Measurements from ENCODE around the gene ZEB2.

The ZEB2 gene

DNA sequence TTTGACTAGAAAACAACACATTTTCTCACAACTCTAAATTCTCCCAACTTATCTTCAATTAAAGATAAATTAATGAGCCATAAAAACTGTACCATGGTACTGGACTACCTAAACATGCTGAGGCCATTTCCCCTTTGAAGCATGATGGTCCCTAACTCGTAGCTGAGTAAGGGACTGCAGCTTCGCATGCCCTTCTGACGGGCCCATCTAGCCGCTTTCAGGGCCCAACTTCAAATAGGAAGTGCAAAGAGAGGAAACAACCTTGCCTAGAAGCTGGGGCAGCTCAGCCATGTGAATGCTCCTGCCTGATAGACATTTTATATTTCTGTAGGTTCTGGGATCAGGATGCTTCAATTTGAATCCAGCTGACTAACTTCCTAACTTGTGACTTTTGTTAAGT is 72.4 kb downstream of the ZEB2 start:
- no peak for DNase-seq

DNA sequence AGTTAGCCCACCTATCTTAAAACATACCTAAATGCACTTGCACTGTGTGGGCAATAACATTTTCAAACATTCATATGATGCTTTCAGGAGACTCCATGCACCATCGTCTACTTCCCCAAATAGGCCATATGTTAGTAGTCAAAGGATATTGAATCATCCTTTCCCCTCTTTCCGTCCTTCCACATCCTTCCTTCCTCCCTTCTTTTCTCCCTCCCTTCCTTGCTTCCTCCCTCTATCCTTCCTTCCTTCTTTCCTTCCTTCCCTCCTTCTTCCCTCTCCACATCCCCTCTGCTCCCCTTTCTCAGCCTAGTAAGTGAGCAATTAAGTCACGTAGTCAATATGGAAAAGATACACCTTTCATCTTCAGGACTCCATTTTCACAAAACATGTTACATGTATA is 73.8 kb downstream of the ZEB2 start:
- no peak for DNase-seq

DNA sequence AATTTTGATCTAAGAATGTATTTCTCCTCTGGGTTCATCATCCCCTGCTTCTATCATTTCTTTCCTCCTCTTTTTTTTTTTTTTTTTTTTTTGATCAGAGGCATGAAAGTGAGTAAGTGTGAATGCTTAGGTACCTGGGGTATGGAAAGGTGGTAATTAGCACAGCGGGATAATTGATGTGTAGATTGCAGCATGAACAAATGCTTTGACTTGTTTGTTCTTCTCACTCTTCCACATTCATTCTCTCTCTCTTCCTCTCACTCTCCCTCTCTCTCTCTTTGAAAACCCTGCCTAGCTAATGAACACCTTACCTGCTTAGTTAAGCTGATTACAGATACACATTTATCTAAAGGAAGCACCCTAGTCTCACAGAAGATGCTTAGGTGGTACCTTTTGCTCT is 74.7 kb downstream of the ZEB2 start:
- DNase-seq = no peak

DNA sequence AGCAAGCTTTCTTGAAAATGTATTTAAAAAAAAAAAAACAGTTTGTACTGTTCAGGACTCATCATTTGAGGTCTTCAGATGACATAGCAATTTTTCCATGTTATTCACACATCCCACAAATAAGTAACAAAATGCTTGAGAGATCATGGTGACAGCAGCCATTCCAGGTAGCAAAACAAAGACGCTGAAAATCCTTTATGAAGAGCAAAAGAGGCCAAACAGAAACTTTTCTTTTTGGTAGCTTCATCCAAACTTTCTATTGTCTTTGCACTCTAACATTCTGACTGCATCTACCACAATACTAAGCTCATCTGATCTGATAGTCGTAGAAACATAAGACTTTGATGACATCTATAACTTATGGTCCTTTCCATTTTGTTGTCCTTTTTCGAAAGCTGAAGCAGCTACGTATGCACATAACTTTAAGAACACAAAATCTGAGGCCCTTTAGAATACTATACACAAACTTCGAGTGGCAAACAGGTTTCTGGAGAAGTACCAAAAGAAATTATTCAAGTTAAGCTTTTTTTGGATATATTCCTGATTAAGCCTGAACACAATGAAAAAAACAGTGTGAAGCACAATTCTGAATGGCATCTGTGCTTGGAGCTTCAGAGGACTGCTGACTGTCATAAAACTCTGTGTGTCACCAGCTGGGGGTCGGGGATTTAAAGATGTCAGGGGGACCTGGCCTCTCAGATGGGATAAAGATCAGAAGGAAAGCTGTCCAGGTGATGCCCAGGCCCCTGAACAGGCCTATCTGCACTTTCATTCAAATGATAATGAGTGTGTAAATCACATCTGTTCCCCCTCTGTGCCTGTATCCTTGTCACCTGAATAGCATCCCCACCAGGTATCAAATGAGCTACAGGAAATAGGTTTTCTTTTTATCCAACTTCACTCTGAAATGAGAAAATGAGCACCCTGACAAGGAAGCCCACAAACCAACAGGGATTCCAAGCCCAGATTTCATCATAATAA is 75.8 kb downstream of the ZEB2 start:
- no peak for DNase-seq

DNA sequence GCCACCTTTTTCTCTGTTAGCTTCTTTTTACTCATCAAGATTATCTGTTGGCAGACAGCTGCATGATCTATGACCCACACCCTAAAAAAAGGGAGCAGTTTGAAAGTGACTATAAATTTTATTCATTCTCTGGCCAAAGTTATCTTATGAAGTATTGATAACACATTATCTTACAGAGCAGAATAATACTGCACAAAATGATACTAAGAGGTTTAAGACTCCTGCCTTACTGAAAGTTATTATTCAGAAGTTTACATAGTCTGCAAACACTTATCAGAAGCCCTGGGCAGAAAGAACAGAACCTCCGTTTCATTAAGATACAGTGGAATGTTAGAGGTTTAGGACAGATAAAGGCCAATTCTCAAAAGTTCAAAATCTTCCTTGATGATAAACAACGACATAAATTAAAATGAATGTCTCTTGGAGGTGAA is 78.2 kb downstream of the ZEB2 start:
- no peak for DNase-seq

DNA sequence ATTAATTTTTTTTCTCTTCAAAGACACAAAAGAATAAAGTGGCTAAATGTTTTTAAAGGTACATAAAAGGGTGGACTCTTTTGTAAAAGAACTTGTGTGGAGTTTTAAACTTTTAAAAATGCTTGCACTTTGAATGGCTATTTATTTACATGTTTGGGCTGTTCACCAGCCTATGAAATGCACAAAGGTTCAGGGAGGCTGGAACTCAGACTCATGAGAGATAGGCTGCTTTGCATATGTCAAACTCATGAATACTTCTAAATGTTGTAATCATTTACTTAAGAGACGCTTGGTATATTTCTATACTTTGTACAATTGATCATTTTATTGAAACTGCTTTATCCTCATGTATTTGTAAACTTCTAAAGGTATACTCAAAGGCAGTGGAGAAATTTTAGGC is 79.9 kb downstream of the ZEB2 start:
- DNase-seq = no peak

DNA sequence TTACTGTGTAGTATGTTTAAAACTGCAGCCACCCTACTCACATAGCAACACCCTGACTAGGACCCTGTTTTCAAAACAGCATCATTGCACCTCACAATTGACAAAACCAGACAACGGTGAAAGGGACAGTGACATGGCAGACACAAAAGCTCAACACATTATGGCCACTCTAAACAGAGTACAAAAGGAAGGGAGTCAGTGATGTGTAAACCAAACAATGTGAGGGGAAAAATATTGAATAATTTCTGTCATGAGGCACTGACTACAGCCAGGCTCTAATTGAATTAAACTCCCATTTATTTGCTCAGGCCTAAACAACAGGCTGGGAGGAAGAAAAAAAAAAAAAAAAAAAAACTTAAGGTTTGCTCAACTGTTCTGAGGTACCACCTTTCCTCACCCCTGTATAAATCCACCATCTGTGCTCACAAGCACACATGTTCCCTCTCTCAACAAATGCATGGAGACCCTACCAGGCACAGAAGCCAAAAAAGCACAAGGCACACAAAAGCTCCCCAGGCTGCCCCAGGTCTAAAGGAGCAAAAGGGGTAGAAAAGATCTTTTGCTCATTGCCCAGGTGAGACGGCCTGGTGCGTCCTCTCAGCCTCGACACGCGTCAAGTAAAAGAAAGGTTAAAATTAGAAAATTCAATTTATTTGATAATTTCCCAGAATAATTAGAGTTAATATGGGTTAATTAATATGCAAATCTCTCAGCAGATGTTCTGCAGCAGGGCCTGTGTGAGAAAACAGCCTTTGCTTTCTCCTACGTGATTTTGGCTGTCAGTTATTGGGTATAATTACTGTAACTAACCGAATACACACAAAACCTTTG is 80.9 kb downstream of the ZEB2 start:
- DNase-seq = no peak

DNA sequence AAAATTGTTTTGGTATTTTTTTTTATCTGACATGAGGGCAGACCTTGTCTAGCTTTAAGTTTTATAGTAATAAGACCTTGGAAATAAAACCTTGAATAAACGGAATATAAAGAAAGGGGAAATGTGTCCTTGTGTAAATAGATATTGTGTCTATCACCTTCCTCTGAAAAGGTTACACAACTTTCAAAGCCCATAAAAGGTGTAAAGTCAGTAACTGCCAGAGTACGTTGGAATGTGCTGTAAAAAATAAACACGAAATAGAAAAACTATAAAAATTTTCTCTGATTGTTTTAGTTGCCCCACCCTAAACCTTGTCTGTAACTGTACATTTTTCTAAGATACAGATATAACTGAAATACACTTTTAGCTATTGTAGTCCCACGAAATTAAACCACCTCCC is 82.3 kb downstream of the ZEB2 start:
- DNase-seq = no peak

DNA sequence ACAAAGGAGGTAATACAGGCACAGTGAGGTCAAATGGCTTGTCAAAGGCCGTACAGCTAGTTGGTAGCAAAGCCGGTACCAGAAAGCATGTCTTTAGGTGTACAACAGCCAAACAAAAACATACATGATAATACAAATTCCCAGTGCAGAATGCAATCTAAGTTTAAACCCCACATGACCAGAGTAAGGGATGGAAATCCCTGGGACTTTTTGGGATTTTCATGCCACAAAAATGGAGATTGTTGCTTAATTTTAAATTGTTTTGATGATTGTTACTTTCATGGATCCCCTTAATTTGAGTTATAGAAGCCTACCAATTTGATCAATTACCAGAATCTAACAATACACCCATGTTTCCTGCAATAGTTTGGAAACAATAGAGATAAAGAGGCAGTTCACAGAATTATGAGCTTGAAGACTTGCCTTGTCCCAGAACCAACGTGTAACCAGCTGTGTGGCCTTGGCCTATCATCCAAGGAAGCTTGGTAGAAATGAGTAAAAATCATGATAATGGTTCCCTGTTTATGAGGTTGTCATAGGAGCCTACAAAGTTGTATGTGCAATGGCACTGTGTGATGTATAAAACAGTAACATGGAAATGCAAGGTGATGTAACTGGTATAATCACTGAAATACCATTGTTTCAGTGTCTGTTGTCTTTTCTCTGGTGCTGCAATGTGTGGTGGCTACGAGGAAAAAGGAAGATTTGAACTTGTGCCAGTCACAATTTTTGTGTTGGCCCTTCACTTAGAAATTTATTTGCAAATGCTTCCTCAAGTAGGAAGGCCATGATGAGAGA is 85.3 kb downstream of the ZEB2 start:
- no peak for DNase-seq

DNA sequence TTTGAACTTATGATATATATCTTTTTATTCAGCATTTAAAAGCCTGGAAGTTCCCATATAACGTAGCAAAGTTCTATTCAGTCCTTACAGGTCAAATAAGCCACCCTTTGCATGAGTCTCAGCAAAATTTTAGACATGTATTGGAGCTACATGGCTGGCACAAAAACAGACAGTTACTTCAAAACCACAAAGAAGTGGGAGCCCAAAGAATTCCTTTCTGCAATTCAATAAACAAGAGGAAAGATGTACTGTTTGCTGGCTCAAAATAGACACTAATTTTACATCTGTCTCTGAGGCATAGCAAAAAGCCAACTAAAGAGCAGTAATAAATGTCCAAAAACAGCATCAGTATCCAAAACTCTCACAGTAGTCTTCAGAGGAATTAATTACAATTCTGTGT is 87.0 kb downstream of the ZEB2 start:
- no peak for DNase-seq

DNA sequence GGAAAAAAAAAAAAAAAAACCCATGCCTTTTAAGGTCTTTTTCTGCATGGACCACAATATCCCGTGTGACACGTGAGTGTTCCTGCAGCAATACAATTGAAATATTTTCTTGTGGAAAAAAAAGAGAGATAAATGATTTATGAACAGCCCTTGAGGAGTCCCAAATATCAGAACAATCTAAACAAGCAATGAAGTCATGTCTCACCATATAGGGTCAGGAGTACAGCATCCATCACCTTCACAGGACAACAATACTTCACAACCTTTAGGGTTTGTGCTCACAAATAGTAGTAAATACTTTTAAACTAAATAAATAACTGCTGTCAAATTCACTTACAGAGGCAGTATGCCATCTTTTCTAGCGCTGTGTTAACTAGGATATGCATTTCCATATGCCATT is 87.9 kb downstream of the ZEB2 start:
- no peak for DNase-seq

DNA sequence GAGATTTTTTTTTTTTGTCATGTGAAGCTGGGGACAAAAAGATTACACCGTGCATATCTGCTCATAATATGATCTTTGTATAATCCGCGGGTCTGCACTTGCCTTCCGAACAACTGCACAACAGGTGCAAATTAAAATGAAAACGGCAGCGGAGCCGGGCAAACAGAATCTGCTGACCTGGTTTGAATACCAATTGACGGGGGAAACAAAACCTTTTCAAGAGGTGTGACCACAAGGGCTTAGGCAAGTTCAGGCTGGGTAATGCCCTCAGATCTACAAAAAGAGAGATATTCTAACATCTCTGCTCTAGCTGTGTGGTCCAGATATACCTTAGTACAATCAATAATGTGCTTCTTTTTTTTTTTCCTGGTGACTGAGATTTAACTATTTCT is 88.5 kb downstream of the ZEB2 start:
- no peak for DNase-seq

DNA sequence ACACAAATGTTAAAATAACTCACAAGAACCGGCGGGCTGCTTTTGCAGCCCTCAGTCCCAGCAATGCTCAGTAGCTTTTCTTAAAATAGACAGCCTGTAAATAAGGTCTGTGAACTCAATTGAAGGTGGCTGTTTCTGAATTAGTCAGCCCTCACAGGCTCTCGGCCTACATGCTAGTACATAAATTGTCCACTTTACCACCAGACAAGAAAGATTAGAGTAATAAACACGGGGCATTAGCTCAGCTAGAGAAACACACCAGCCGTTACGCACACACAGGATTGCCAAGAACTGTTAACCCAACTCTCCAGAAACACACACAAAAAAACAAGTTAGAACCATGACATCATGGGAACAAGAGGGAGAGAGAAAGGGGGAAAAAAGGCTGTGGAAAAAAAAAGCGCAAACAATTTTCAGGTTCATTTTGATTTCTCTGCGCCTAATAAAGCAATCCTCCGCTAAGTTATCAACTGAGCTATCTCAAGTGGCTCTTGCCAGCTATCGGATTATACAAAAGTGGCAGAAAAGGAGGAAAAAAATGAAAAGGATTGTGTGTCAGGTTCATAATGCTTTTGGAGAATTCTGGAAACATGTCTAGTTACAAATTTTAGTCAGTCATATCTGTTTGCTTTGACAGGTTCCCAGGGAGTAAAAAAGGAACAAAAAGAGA is 89.1 kb downstream of the ZEB2 start:
- peak; percentile 67 for DNase-seq

DNA sequence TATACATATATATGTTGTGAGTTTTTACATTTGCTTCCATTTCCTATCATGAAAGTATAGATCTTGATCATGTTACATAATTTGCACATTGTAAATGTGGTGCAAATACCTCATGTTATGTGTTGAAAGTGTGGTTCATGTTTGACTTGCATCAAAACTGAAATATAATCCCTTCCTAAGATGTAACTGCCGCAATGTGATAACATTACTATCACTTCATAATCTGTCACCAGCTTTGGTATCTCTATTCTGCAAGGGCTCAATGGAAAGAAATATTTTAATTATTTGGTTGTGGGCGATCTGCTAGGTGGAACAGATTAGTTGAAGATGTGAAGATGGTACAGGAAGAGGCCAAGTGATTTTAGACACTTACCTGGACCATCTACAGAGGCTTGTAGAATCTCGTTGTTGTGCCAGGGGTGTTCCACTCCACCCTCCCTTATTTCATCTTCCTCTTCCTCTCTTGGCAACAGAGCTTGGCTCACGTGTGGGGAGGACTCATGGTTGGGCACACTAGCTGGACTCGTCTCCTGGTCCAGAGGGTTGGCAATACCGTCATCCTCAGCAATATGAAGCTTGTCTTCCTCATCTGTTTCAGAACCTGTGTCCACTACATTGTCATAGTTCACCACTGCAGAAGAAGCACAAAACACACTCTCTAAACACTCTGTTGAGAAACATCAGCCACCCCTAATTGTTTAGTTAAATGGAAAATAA is 90.4 kb downstream of the ZEB2 start:
- no peak for DNase-seq

DNA sequence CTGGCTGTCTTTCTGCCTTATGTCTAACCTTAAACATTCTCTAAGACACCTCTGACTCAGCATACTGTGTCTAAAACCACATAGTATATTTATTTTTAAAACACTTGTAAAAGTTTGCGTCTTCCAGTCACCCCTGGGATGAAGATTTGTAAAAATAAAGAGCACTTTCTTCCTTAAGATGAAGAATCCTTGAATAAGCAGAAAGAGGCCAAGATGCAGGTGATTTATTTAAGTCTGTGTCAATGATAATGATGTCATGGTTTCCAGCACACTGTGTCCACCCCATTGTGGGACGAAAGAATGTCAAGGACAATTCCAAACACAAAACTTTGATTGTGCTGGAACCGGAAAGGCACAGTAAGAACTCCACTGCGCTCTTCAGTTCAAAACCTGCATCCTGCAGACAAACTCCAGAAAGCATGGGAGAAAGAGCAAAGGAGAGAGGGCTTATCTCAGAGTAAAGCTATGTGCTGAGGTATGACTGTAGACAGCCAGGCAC is 92.9 kb downstream of the ZEB2 start:
- no peak for DNase-seq

DNA sequence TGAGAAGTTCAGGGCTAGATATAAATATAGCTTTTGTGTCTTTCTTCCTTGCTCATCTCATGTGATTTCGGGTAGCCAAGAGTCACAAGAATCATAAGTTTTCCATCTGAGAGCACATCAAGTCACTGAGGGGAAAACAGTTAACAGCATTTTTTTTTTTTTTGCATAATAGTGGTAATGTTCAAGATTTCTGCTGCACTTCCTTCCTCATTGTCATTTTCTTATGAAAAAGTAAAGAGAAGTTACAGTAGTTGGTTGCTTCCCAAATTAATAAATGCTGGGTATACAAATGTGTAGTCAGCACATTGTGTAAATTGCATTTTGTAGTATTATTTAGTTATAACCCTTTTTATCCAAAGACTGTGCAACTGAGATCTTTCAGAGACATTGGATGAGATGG is 93.6 kb downstream of the ZEB2 start:
- no peak for DNase-seq

DNA sequence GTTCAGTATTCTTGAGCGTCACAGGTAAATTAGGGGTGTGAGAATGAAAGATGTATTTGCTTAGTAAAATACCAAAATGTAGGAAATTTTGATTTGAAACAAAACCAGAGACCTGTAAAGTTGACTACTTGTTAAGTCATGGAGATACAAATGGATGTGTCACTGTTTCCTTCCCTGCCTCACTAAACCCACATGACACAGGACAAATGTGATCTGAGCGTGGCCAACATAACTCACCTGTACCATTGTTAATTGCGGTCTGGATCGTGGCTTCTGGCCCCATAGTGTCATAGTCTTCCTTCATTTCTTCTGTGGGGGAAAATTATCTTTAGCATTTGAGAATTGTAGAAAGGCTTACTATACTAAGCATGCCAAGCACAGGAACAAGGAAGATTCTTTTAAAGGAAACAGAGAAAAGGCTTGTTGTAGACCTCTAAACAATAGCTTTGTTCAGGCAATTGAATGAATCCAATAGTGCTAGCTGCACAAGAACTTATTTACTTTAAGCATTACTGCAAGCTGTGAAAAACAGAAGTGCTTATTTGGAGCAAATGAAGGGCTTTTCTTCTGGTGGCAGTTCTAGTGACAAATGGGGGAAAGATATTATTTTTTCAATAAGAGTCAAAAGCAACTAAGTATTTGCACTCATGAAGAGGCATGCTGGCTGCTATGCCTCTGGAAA is 95.2 kb downstream of the ZEB2 start:
- peak; percentile 83 for DNase-seq

DNA sequence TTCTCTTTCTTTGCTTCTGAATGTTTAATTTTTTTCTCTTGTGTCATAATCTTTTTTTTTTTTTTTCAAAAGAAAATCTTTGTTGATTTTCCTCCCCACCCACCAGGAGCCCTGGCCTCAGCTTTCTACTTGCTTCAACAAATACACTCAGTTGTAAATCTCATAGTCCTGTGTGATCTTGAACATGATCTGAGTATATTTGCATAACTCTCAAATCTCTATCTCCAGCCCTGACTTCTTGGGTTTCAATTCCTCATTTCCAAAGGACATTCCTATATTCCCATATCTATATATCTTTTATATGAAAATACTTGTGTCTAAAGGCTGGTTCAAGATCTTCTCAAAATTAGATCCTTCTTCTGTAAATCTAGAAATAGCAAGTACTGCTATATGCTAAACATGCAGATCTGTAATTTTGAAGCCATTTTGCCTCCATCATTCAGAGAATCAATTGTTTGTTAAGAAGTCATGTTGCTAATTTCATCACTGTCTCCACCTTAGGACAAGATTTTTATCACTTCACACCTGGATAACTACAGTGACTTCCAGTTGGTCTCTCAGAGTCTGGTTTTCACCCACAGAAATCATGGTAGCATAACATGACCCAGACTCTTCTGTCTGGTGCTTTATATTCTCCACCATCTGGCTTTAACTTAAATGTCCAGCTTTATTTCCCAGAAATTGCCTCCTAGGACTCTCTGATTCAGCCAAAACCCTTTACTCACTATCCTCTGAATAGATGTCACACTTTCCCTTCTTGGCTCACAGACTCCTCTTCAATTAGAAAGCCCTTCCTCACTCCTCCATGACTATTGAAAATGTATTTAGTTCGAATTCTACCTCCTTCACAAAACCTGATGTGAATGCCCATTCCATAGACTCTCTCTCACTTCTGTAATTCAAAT is 98.1 kb downstream of the ZEB2 start:
- DNase-seq = no peak

DNA sequence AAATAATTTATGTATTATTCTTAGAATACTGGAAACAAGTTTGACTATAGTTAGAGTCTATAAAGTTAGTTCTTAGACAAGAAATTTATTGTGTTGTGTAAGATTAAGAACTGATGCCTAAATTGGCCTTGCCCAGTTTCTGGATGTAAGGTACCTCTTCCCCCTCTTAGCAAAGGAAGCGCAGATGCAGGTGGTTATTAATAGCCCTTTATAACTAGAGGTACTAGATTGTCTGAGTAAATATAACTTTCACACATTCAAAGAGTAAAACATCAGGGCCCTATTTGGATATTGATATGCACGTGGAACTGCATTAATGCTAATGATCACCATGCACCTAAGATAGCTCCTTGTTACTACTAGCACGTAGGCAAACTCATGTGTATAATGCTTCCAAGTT is 100.7 kb downstream of the ZEB2 start:
- no peak for DNase-seq

DNA sequence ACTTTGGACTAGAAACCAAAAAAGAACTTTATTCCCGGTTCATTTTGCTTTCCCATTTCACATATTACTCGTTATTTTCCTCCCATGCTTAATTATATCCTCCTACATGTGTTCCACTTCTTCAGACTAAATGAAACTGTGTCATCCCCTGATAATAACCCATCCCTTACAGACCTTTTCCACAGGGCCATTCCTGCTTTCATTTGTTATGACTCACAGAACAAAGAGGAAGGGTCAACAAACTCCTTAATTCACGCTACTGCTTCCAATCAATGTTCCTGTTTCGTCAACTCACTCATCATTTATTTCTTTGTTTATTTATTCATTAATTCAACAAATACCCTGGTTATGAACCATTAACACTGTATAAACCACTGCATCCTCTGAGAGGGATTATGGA is 104.5 kb downstream of the ZEB2 start:
- DNase-seq = no peak
